ENCODE measurements around the gene ADAMTSL3. TPM values are rescaled to one million over a fixed set of nuclear protein-coding genes. Genes with fewer than 3 reads are reported as not detected.

ADAMTSL3 gene
- total and polyA plus RNA-seq, 4 donors = 3.5 to 19.0 (median 8.0) TPM

DNA sequence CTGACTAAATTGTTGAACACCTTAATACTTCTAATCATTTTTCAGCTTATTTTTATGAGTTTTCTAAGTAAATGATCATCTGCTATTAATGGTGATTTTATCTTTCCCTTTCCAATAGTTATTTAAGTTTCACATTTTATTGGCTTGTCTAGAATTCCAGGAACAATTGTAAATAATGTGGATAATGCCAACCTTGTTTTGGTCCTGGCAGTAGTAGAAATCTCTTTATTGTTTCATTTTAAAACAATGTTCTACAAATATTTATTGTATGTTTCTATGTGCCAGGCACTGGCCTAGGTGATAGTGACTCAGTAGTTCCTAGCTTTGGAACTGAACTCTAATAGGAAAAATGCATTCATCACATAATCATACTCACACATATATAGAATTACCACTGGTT lies 264.1 kb downstream of the ADAMTSL3 start:
- DNase-seq (ENCODE audit: low spot score) = no peak
- Histone ChIP-seq H3K4me1 (ENCODE audit: control insufficient read depth in 4 of 4, insufficient read depth in 4 of 4, low read length in 3 of 4) (no peaks in the 10 kb centered on the region), H3K27me3 (ENCODE audit: control insufficient read depth in 4 of 4, insufficient read depth in 4 of 4, low read length in 3 of 4) (no peaks in the 10 kb centered on the region), H3K9ac (ENCODE audit: low read depth in 1 of 2, low read length in 2 of 2) (no peak overlapping the region), H3K4me3 (ENCODE audit: low read depth in 1 of 3, low read length in 3 of 3) (no peak overlapping the region), H3K36me3 (ENCODE audit: control insufficient read depth in 4 of 4, insufficient read depth in 3 of 4, low read depth in 1 of 4, low read length in 3 of 4) (peaks cover 0 to 3% (median under 1%) of the 10 kb centered on the region in 4 donors), H3K9me3 (ENCODE audit: control insufficient read depth in 4 of 4, low read length in 3 of 4) (no peaks in the 10 kb centered on the region), H3K27ac (ENCODE audit: low read depth in 1 of 2, low read length in 2 of 2) (no peak overlapping the region)
- TF ChIP-seq MAX (IDR thresholded peaks at IDR 0.05) = no peak
- TF ChIP-seq ZBTB33 (IDR thresholded peaks at IDR 0.05) = no peak
- TF ChIP-seq RAD21 (IDR thresholded peaks at IDR 0.05) = no peak
- no peak for TF ChIP-seq FOXA2 (IDR thresholded peaks at IDR 0.05)
- no peak for TF ChIP-seq HNF4A (conservative IDR thresholded peaks at IDR 0.05)
- no peak for TF ChIP-seq YY1 (IDR thresholded peaks at IDR 0.05)
- TF ChIP-seq TAF1 (conservative IDR thresholded peaks at IDR 0.05) = no peak
- TF ChIP-seq, protein P1, sequence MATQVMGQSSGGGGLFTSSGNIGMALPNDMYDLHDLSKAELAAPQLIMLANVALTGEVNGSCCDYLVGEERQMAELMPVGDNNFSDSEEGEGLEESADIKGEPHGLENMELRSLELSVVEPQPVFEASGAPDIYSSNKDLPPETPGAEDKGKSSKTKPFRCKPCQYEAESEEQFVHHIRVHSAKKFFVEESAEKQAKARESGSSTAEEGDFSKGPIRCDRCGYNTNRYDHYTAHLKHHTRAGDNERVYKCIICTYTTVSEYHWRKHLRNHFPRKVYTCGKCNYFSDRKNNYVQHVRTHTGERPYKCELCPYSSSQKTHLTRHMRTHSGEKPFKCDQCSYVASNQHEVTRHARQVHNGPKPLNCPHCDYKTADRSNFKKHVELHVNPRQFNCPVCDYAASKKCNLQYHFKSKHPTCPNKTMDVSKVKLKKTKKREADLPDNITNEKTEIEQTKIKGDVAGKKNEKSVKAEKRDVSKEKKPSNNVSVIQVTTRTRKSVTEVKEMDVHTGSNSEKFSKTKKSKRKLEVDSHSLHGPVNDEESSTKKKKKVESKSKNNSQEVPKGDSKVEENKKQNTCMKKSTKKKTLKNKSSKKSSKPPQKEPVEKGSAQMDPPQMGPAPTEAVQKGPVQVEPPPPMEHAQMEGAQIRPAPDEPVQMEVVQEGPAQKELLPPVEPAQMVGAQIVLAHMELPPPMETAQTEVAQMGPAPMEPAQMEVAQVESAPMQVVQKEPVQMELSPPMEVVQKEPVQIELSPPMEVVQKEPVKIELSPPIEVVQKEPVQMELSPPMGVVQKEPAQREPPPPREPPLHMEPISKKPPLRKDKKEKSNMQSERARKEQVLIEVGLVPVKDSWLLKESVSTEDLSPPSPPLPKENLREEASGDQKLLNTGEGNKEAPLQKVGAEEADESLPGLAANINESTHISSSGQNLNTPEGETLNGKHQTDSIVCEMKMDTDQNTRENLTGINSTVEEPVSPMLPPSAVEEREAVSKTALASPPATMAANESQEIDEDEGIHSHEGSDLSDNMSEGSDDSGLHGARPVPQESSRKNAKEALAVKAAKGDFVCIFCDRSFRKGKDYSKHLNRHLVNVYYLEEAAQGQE (IDR thresholded peaks at IDR 0.05) = no peak

GRCh38 chr15:83919319-83919830 lies 265.5 kb downstream of the ADAMTSL3 start:
- 85% methylated on average over 5 of the region's 5 CpGs for WGBS
- Histone ChIP-seq H3K9me3 (ENCODE audit: control insufficient read depth in 4 of 4, low read length in 3 of 4) (no peaks in the 10 kb centered on the region), H3K4me1 (ENCODE audit: control insufficient read depth in 4 of 4, insufficient read depth in 4 of 4, low read length in 3 of 4) (no peaks in the 10 kb centered on the region), H3K27ac (ENCODE audit: low read depth in 1 of 2, low read length in 2 of 2) (no peak overlapping the region), H3K36me3 (ENCODE audit: control insufficient read depth in 4 of 4, insufficient read depth in 3 of 4, low read depth in 1 of 4, low read length in 3 of 4) (peaks cover 0 to 3% (median 2%) of the 10 kb centered on the region in 4 donors), H3K27me3 (ENCODE audit: control insufficient read depth in 4 of 4, insufficient read depth in 4 of 4, low read length in 3 of 4) (no peaks in the 10 kb centered on the region), H3K4me3 (ENCODE audit: low read depth in 1 of 3, low read length in 3 of 3) (no peak overlapping the region), H3K9ac (ENCODE audit: low read depth in 1 of 2, low read length in 2 of 2) (no peak overlapping the region)
- TF ChIP-seq JUND (IDR thresholded peaks at IDR 0.05) = no peak
- TF ChIP-seq RAD21 (IDR thresholded peaks at IDR 0.05) = no peak
- no peak for TF ChIP-seq EGR1 (IDR thresholded peaks at IDR 0.05; ENCODE audit: low read depth in 2 of 2)
- TF ChIP-seq MAX (IDR thresholded peaks at IDR 0.05) = no peak
- no peak for TF ChIP-seq SP1 (IDR thresholded peaks at IDR 0.05)
- no peak for TF ChIP-seq RXRA (IDR thresholded peaks at IDR 0.05)
- no peak for TF ChIP-seq YY1 (IDR thresholded peaks at IDR 0.05)
- TF ChIP-seq, protein P1 (IDR thresholded peaks at IDR 0.05) = no peak
- TF ChIP-seq TAF1 (conservative IDR thresholded peaks at IDR 0.05) = no peak
- no peak for TF ChIP-seq HNF4G (IDR thresholded peaks at IDR 0.05)
- no peak for TF ChIP-seq FOXA2 (IDR thresholded peaks at IDR 0.05)
- TF ChIP-seq, protein P2, sequence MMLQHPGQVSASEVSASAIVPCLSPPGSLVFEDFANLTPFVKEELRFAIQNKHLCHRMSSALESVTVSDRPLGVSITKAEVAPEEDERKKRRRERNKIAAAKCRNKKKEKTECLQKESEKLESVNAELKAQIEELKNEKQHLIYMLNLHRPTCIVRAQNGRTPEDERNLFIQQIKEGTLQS (IDR thresholded peaks at IDR 0.05) = no peak
- TF ChIP-seq HNF4A (conservative IDR thresholded peaks at IDR 0.05) = no peak
- TF ChIP-seq FOXA1 (IDR thresholded peaks at IDR 0.05) = no peak
- TF ChIP-seq CTCF (IDR thresholded peaks at IDR 0.05; ENCODE audit: low read depth, low read length, missing input control) = no peak
- no peak for TF ChIP-seq ZBTB33 (IDR thresholded peaks at IDR 0.05)
- TF ChIP-seq GABPA (IDR thresholded peaks at IDR 0.05 in 1 of 2, conservative IDR thresholded peaks at IDR 0.05 in 1 of 2) = no peak
- no peak for TF ChIP-seq NR2F2 (IDR thresholded peaks at IDR 0.05)
- no peak for DNase-seq (ENCODE audit: low spot score)
